Gastrocnemius medialis (tissue), 4 donors: ENCODE results near the gene CDCA4. TPM values are rescaled to one million over a fixed set of nuclear protein-coding genes. Genes with fewer than 3 reads are reported as not detected.

Experiments
- ATAC-seq, 2 donors: fragments of 150-250 bp; one replicate each; pipeline ENCODE4 v1.9.1; 2016
- DNase-seq, 2 donors: peaks; one replicate each; pipeline ENCODE4 v3.0.0-alpha.2; 2019
- H3K27ac ChIP-seq, 4 donors: fragments of 200-600 bp; sonication (generic); 1 replicate in 1 of 4; 2 replicates in 3 of 4; pipeline ENCODE4 v1.5.1; 2016 to 2018; ENCODE audit warnings: mild to moderate bottlenecking in 2 of 4, moderate library complexity in 1 of 4
- H3K27me3 ChIP-seq, 3 donors: fragments of 200-600 bp; sonication (generic) in 2 of 3; 1 replicate in 1 of 3; 2 replicates in 2 of 3; pipeline versions ENCODE4 v1.5.1 to v1.6.0; 2016 to 2019; ENCODE audit warnings: mild to moderate bottlenecking in 1 of 3, moderate library complexity in 1 of 3
- H3K36me3 ChIP-seq, 2 donors: fragments of 200-600 bp; sonication (generic) in 1 of 2; one replicate each; pipeline ENCODE4 v1.5.1; 2017 to 2018
- H3K4me1 ChIP-seq, 2 donors: fragments of 200-600 bp; sonication (generic) in 1 of 2; one replicate each; pipeline ENCODE4 v1.5.1; 2016 to 2017; ENCODE audit warnings: mild to moderate bottlenecking in 2 of 2
- H3K4me3 ChIP-seq, 4 donors: fragments of 200-600 bp; sonication (generic) in 3 of 4; 1 replicate in 1 of 4; 2 replicates in 3 of 4; pipeline ENCODE4 v1.5.1; 2016 to 2019; ENCODE audit warnings: mild to moderate bottlenecking in 2 of 4
- H3K9me3 ChIP-seq, 3 donors: fragments of 200-600 bp; sonication (generic) in 2 of 3; 1 replicate in 1 of 3; 2 replicates in 2 of 3; pipeline ENCODE4 v1.5.1; 2016 to 2019
- POLR2A ChIP-seq, 2 donors: fragments of 450-650 bp; IDR thresholded peaks; one replicate each; pipeline ENCODE4 v1.6.1; 2017; ENCODE audit warnings: antibody characterized with exemption in 2 of 2, mild to moderate bottlenecking in 2 of 2, moderate library complexity in 2 of 2
- in situ Hi-C, 4 donors: fragments of 200-750 bp; cut with MboI; loops; one replicate each; pipeline versions ENCODE4 v1.15.0 to v1.8.0; 2017; ENCODE audit warnings: low sequenced_read_pairs in 4 of 4
- intact Hi-C: fragments of 100-400 bp; cut with DNase I; formaldehyde crosslinking; loops from one replicate; pipeline ENCODE4 v1.15.1; 2023; ENCODE audit warnings: low total_unique reads
- total RNA-seq, 4 donors: library from RNA; depleted of rRNA; stranded (reverse); fragments of >200 nt; gene quantifications; one replicate each; pipeline versions ENCODE4 v1.1.0 to v1.2.3, GENCODE V29; 2016
- TF ChIP-seq, protein P1 (sequence below), 5 experiments: fragments of 450-650 bp in 3 of 5; fragments of 200-600 bp in 2 of 5; sonication (generic) in 2 of 5; IDR thresholded peaks in 4 of 5; conservative IDR thresholded peaks in 1 of 5; 1 replicate in 4 of 5; 2 replicates in 1 of 5; pipeline ENCODE4 v1.5.1; 2016 to 2019; ENCODE audit warnings: antibody characterized with exemption in 5 of 5, mild to moderate bottlenecking in 3 of 5, moderate library complexity in 3 of 5

Gene CDCA4
- total RNA-seq, 4 donors from 2014 or later: 0.71 to 2.2 (median 1.8) TPM

- no peak for DNase-seq
- Histone ChIP-seq H3K27ac (peak overlapping the region; percentile 75 to 91 (median 86)), H3K4me3 (peak overlapping the region; percentile 70 to 83 (median 76)), H3K27me3 (no peaks in the 10 kb centered on the region), H3K9me3 (no peaks in the 10 kb centered on the region), H3K36me3 (no peaks in the 10 kb centered on the region), H3K4me1 (peaks cover 16 to 23% of the 10 kb centered on the region in 2 donors)
- in situ Hi-C loops (no loop called here), intact Hi-C loops (loop anchor here (1.0 to 5.0 kb wide), 4 partner anchors 24 to 194 kb away; partner anchors contain the start of gene CLBA1)
- no peak for TF ChIP-seq POLR2A (IDR thresholded peaks at IDR 0.05)
- TF ChIP-seq, protein P1, sequence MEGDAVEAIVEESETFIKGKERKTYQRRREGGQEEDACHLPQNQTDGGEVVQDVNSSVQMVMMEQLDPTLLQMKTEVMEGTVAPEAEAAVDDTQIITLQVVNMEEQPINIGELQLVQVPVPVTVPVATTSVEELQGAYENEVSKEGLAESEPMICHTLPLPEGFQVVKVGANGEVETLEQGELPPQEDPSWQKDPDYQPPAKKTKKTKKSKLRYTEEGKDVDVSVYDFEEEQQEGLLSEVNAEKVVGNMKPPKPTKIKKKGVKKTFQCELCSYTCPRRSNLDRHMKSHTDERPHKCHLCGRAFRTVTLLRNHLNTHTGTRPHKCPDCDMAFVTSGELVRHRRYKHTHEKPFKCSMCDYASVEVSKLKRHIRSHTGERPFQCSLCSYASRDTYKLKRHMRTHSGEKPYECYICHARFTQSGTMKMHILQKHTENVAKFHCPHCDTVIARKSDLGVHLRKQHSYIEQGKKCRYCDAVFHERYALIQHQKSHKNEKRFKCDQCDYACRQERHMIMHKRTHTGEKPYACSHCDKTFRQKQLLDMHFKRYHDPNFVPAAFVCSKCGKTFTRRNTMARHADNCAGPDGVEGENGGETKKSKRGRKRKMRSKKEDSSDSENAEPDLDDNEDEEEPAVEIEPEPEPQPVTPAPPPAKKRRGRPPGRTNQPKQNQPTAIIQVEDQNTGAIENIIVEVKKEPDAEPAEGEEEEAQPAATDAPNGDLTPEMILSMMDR (IDR thresholded peaks at IDR 0.05 in 4 of 5, conservative IDR thresholded peaks at IDR 0.05 in 1 of 5): no peak
- ATAC-seq: peak in 1 of 2 donors; percentile 11
These were observed 883 bp upstream of the CDCA4 start for GRCh38 chr14:105021656-105022275.

- Histone ChIP-seq H3K4me1 (peaks cover 16 to 23% of the 10 kb centered on the region in 2 donors), H3K27me3 (no peaks in the 10 kb centered on the region), H3K27ac (peak overlapping the region; percentile 27 to 70 (median 49)), H3K9me3 (no peaks in the 10 kb centered on the region), H3K4me3 (peak overlapping the region; percentile 60 to 82 (median 70)), H3K36me3 (no peaks in the 10 kb centered on the region)
- in situ Hi-C loops (no loop called here), intact Hi-C loops (loop anchor here (5.0 kb wide), 1 partner anchor 193 kb away; no protein-coding TSS in a partner anchor)
- no peak for ATAC-seq
- DNase-seq: no peak
- TF ChIP-seq, protein P1 (IDR thresholded peaks at IDR 0.05 in 4 of 5, conservative IDR thresholded peaks at IDR 0.05 in 1 of 5): no peak
- TF ChIP-seq POLR2A (IDR thresholded peaks at IDR 0.05): no peak
These were observed 745 bp downstream of the CDCA4 start for GRCh38 chr14:105019861-105020814.

DNA sequence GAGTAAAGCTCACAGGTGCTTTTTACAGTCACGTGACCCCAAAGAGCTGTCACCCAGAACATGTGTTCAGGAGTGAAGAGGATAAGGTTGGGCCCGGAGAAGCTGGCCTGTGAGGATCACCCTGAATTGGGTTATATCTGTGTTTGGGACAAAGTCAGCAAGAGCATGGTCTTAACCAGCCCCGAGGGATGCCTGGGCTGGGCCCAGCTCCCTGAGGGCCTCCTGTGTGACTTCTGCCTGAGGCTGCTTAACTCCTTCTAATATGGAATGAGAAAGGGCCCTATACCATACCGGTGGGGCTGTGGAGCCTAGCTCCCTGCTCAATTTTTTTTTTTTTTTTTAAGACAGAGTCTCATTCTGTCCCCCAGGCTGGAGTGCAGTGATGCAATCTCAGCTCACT is 2.5 kb downstream of the CDCA4 start:
- no peak for ATAC-seq
- intact Hi-C loops: no loop called here
- no peaks in the 10 kb centered on the region for H3K36me3 ChIP-seq
- H3K4me1 ChIP-seq: peaks cover 16 to 23% of the 10 kb centered on the region in 2 donors
- H3K4me3 ChIP-seq: no peak overlapping the region
- no peak for TF ChIP-seq POLR2A (IDR thresholded peaks at IDR 0.05)
- TF ChIP-seq, protein P1 (IDR thresholded peaks at IDR 0.05 in 4 of 5, conservative IDR thresholded peaks at IDR 0.05 in 1 of 5): no peak
- no peaks in the 10 kb centered on the region for H3K9me3 ChIP-seq
- DNase-seq: no peak
- H3K27me3 ChIP-seq: no peaks in the 10 kb centered on the region
- no peak overlapping the region for H3K27ac ChIP-seq
- in situ Hi-C loops: no loop called here

DNA sequence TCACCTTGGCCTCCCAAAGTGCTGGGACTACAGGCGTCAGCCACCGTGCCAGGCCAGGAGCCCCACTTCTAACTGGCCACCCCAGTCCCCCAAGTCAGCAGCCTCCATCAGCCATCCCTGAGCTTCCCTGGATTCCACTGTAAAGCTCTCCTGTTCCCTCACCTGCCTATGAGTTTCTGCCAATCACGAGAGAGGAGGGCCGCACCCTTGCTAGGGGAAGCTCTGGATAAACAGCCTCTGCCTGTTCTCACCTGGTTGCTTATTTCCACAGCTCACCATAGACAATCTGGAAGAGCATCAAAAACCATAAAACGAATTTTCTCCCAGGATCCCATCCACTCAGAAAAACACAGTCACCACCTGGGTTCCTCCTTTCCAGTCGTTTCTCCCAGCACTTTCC is 5.0 kb downstream of the CDCA4 start:
- H3K36me3 ChIP-seq: peaks cover 0 to 5% of the 10 kb centered on the region in 2 donors
- in situ Hi-C loops: no loop called here
- DNase-seq: no peak

More for the DNA sequence above, 5.0 kb downstream of the CDCA4 start:
- Histone ChIP-seq H3K4me3 (no peak overlapping the region), H3K4me1 (peaks cover 6 to 12% of the 10 kb centered on the region in 2 donors), H3K27ac (no peak overlapping the region), H3K27me3 (no peaks in the 10 kb centered on the region), H3K9me3 (no peaks in the 10 kb centered on the region)
- TF ChIP-seq POLR2A (IDR thresholded peaks at IDR 0.05): no peak
- TF ChIP-seq, protein P1 (IDR thresholded peaks at IDR 0.05 in 4 of 5, conservative IDR thresholded peaks at IDR 0.05 in 1 of 5): no peak
- intact Hi-C loops: no loop called here
- ATAC-seq: no peak
